ENCODE results near the gene USP35. TPM values are rescaled to one million over a fixed set of nuclear protein-coding genes. Genes with fewer than 3 reads are reported as not detected.
"Not testable (repeated sequence)": the region's sequence is repeated elsewhere in the genome, so short reads cannot be mapped to it uniquely, and the experiment has no call there.

USP35 gene
- total RNA-seq, 1 experiment from 2014 or later = 10.6 TPM

DNA sequence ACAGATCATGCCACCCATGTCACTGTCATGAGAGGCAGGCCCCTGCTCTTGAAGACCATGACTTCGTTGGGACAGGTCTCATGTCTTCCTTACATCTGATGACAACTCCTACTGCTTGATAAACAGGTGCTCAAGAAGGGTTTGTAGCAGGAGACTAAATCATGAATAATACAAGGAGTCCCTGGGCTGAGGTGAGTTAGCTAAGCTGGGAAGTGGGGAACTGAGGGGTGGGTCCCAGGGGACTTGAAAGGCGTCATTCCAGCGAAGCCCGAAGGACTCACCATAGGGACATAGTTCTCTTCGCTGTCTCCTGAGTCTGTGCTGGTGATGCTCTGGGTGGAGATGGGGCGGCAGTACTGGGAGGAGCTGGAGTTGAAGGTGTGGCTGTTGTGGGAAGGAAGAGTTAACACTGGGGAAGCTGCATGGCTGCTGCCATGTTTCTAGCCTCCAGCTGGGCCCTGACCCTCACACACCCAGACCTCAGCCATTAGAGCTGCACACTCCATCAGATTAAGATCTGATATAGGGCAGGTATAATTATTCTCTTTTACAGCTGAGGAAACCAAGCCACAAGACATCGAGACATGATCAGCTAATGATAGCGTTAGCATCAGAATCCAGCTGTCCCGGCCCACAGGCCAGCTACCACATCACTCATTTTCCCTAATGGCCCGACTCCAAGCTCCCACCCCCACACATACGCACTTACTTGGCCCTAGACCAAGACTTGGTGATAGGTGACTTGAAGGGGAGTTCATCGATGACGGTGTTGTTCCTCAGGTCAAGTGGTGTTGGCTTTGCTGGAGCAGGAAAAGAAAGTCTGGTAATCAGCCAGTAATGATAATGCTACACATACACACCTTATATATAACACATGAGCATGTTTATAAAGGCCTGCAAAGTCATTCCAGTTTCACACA, 32.9 kb downstream of the USP35 start:
- no peak for ATAC-seq
- no peaks in the 10 kb centered on the region for H3K27me3 Mint-ChIP-seq (ENCODE audit: low read depth)
- ChIA-PET POLR2A (no interaction called here), CTCF (no interaction called here)
- TF ChIP-seq ZNF512 (CRISPR knock-in tag; IDR thresholded peaks at IDR 0.05; ENCODE audit: borderline replicate concordance) (no peak), PREB (CRISPR knock-in tag; IDR thresholded peaks at IDR 0.05; ENCODE audit: borderline replicate concordance) (no peak), CREM (CRISPR knock-in tag; IDR thresholded peaks at IDR 0.05) (no peak), TP53 (CRISPR knock-in tag; IDR thresholded peaks at IDR 0.05) (no peak), NR3C1 (CRISPR knock-in tag; conservative IDR thresholded peaks at IDR 0.05; ENCODE audit: low read depth) (no peak), ESRRA (CRISPR knock-in tag; IDR thresholded peaks at IDR 0.05; ENCODE audit: borderline replicate concordance) (no peak), IRF1 (CRISPR knock-in tag; IDR thresholded peaks at IDR 0.05) (no peak), NFYB (CRISPR knock-in tag; conservative IDR thresholded peaks at IDR 0.05; ENCODE audit: low read depth) (no peak)
- H3K4me1 Mint-ChIP-seq = no peaks in the 10 kb centered on the region
- H3K4me3 Mint-ChIP-seq = no peak overlapping the region
- no peak for DNase-seq (ENCODE audit: low spot score)
- no peak overlapping the region for H3K27ac Mint-ChIP-seq
- peaks cover 17% of the 10 kb centered on the region for H3K36me3 Mint-ChIP-seq
- no peaks in the 10 kb centered on the region for H3K9me3 Mint-ChIP-seq

DNA sequence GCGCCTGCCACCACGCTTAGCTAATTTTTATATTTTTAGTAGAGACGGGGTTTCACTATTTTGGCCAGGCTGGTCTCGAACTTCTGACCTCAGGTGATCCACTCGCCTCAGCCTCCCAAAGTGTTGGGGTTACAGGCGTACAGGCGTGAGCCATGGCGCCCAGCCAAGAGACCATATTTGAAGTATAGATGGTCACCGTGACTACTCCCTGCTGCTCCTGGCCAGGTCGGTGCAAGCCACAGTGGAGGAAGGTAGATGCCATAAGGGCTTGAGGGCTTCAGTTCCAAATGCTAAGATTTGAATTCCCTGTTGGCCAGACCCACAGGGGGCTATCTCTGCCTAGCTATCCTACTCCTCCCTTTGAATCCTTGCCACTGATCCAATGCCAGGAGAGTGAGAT, 34.0 kb downstream of the USP35 start:
- H3K27ac Mint-ChIP-seq; H3K27me3 Mint-ChIP-seq (ENCODE audit: low read depth); CTCF ChIA-PET; DNase-seq (ENCODE audit: low spot score); ATAC-seq; H3K4me3 Mint-ChIP-seq; H3K4me1 Mint-ChIP-seq; POLR2A ChIA-PET; H3K9me3 Mint-ChIP-seq: not testable (repeated sequence)
- peaks cover 17% of the 10 kb centered on the region for H3K36me3 Mint-ChIP-seq

- Mint-ChIP-seq H3K36me3 (peaks cover 16% of the 10 kb centered on the region), H3K4me3 (no peak overlapping the region), H3K9me3 (no peaks in the 10 kb centered on the region), H3K27ac (no peak overlapping the region), H3K4me1 (no peaks in the 10 kb centered on the region), H3K27me3 (ENCODE audit: low read depth) (no peaks in the 10 kb centered on the region)
- CTCF ChIA-PET = no interaction called here
- POLR2A ChIA-PET = no interaction called here
- no peak for ATAC-seq
- no peak for DNase-seq (ENCODE audit: low spot score)
- TF ChIP-seq PRDM15 (CRISPR knock-in tag; IDR thresholded peaks at IDR 0.05) = no peak
- no peak for TF ChIP-seq MYBL2 (CRISPR knock-in tag; IDR thresholded peaks at IDR 0.05)
- TF ChIP-seq NFE2L1 (CRISPR knock-in tag; IDR thresholded peaks at IDR 0.05) = no peak
- no peak for TF ChIP-seq JAZF1 (CRISPR knock-in tag; IDR thresholded peaks at IDR 0.05)
- TF ChIP-seq KAT7 (CRISPR knock-in tag; IDR thresholded peaks at IDR 0.05; ENCODE audit: borderline replicate concordance) = no peak
- no peak for TF ChIP-seq TEAD4 (CRISPR knock-in tag; IDR thresholded peaks at IDR 0.05)
- no peak for TF ChIP-seq SMAD3 (CRISPR knock-in tag; IDR thresholded peaks at IDR 0.05; ENCODE audit: borderline replicate concordance)
- TF ChIP-seq USF1 (CRISPR knock-in tag; IDR thresholded peaks at IDR 0.05) = no peak
- no peak for TF ChIP-seq NR1H2 (CRISPR knock-in tag; IDR thresholded peaks at IDR 0.05)
- no peak for TF ChIP-seq FOXP1 (CRISPR knock-in tag; IDR thresholded peaks at IDR 0.05; ENCODE audit: borderline replicate concordance)
- no peak for TF ChIP-seq CREM (CRISPR knock-in tag; IDR thresholded peaks at IDR 0.05)
- no peak for TF ChIP-seq ESRRA (CRISPR knock-in tag; IDR thresholded peaks at IDR 0.05; ENCODE audit: borderline replicate concordance)
- TF ChIP-seq FOXK1 (CRISPR knock-in tag; IDR thresholded peaks at IDR 0.05) = no peak
These were observed 34.7 kb downstream of the USP35 start for GRCh38 chr11:78223320-78223954.
